ENCODE measurements around the gene KRTAP12-1.

Gene KRTAP12-1

GRCh38 chr21:44710756-44711326 lies 28.9 kb upstream of the KRTAP12-1 start:
- no peak for DNase-seq

- DNase-seq = no peak
Measured at GRCh38 chr21:44710294-44710665, 28.3 kb upstream of the KRTAP12-1 start.

GRCh38 chr21:44709426-44710293 lies 27.7 kb upstream of the KRTAP12-1 start:
- DNase-seq = no peak

GRCh38 chr21:44708866-44709425 lies 27.0 kb upstream of the KRTAP12-1 start:
- no peak for DNase-seq

- DNase-seq = no peak
Measured at GRCh38 chr21:44708213-44708865, 26.4 kb upstream of the KRTAP12-1 start.

GRCh38 chr21:44706706-44707581 lies 25.0 kb upstream of the KRTAP12-1 start:
- no peak for DNase-seq

GRCh38 chr21:44706026-44706705 lies 24.2 kb upstream of the KRTAP12-1 start:
- no peak for DNase-seq

GRCh38 chr21:44704636-44705001 lies 22.7 kb upstream of the KRTAP12-1 start:
- no peak for DNase-seq

GRCh38 chr21:44703731-44704635 lies 22.0 kb upstream of the KRTAP12-1 start:
- DNase-seq = no peak

GRCh38 chr21:44702973-44703730 lies 21.2 kb upstream of the KRTAP12-1 start:
- no peak for DNase-seq

- DNase-seq = no peak
Measured at GRCh38 chr21:44702111-44702972, 20.4 kb upstream of the KRTAP12-1 start.

GRCh38 chr21:44701541-44701940 lies 19.6 kb upstream of the KRTAP12-1 start:
- no peak for DNase-seq

- no peak for DNase-seq
Measured at GRCh38 chr21:44701023-44701400, 19.0 kb upstream of the KRTAP12-1 start.

GRCh38 chr21:44700101-44701022 lies 18.4 kb upstream of the KRTAP12-1 start:
- DNase-seq = no peak

GRCh38 chr21:44699502-44700001 lies 17.6 kb upstream of the KRTAP12-1 start:
- DNase-seq = no peak

GRCh38 chr21:44697811-44698734 lies 16.1 kb upstream of the KRTAP12-1 start:
- no peak for DNase-seq
